WTC11 (cell line): Measurements from ENCODE around the gene IPO9.

Source experiments
- ELF4 ChIP-seq: sonication (generic); formaldehyde crosslinking; IDR thresholded peaks from 2 replicates; pipeline ENCODE4 v1.8.1; 2022; ENCODE audit warnings: low read depth, mild to moderate bottlenecking, moderate library complexity, missing genetic modification reagents
- ESRRA ChIP-seq: sonication (generic); formaldehyde crosslinking; IDR thresholded peaks from 2 replicates; pipeline ENCODE4 v1.8.1; 2022; ENCODE audit warnings: mild to moderate bottlenecking, missing genetic modification reagents, borderline replicate concordance
- JUN ChIP-seq: sonication (generic); formaldehyde crosslinking; IDR thresholded peaks from 2 replicates; pipeline ENCODE4 v1.8.0; 2023; ENCODE audit warnings: mild to moderate bottlenecking, missing genetic modification reagents
- NFATC4 ChIP-seq: fragments of 250-450 bp; sonication (Bioruptor Pico); IDR thresholded peaks from 2 replicates; pipeline ENCODE4 v1.9.0; 2021; ENCODE audit warnings: mild to moderate bottlenecking
- NR3C1 ChIP-seq: sonication (generic); formaldehyde crosslinking; conservative IDR thresholded peaks from 2 replicates; pipeline ENCODE4 v1.8.1; 2023; ENCODE audit warnings: low read depth, mild to moderate bottlenecking, missing genetic modification reagents
- SP1 ChIP-seq: sonication (generic); formaldehyde crosslinking; conservative IDR thresholded peaks from 2 replicates; pipeline ENCODE4 v1.8.1; 2022; ENCODE audit warnings: missing genetic modification reagents
- TF ChIP-seq, protein P1 (sequence below): sonication (generic); formaldehyde crosslinking; IDR thresholded peaks from 2 replicates; pipeline ENCODE4 v1.8.1; 2022; ENCODE audit warnings: low read depth, mild to moderate bottlenecking, moderate library complexity, missing genetic modification reagents, borderline replicate concordance
- TF ChIP-seq, protein P2 (sequence below): sonication (generic); formaldehyde crosslinking; IDR thresholded peaks from 2 replicates; pipeline ENCODE4 v1.8.0; 2022; ENCODE audit warnings: mild to moderate bottlenecking, missing genetic modification reagents
- TF ChIP-seq, protein P3 (sequence below): fragments of 200-600 bp; IDR thresholded peaks from 2 replicates; pipeline ENCODE4 v1.8.0; 2022; ENCODE audit warnings: antibody characterized with exemption
- TF ChIP-seq, protein P4 (sequence below): sonication (generic); formaldehyde crosslinking; conservative IDR thresholded peaks from 2 replicates; pipeline ENCODE4 v1.8.1; 2022; ENCODE audit warnings: mild to moderate bottlenecking, missing genetic modification reagents

DNA sequence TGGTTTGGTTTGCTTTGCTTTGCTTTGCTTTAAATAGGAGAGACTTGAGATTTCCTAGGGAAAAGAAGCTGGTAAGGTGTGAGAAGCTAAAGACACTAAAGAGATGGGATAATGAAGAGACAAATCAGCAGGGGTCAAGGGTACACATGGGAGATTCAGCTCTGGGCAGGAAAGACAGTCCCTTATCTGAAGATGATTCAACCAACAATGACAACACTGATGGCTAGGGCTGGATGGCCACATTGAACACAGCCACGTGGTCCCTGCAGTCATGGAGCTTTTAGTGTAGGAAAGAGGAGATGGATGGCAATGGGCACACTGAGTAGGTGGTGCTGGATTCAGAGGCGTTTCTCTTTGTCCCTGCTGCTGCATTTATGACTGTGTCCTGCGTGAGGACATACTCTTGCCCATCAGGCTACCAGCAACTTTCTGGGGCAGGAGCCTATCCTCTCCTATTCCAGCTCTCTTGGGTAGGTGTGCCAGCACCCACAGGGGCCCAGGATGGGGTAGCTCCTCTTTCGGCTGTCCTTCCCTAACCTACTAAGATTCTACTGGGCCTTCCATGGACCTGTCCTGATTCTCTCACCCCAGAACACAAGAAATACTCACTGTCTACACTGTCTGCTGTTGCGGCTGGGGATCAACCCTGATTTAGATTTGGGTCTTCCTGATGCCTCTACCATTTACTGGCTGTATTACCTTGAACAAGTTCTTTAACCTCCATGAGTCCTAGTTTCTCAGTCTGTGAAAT lies 58.3 kb downstream of the IPO9 start:
- TF ChIP-seq, protein P1, sequence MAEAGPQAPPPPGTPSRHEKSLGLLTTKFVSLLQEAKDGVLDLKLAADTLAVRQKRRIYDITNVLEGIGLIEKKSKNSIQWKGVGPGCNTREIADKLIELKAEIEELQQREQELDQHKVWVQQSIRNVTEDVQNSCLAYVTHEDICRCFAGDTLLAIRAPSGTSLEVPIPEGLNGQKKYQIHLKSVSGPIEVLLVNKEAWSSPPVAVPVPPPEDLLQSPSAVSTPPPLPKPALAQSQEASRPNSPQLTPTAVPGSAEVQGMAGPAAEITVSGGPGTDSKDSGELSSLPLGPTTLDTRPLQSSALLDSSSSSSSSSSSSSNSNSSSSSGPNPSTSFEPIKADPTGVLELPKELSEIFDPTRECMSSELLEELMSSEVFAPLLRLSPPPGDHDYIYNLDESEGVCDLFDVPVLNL = no peak
- no peak for TF ChIP-seq SP1 (CRISPR knock-in tag)
- TF ChIP-seq, protein P2, sequence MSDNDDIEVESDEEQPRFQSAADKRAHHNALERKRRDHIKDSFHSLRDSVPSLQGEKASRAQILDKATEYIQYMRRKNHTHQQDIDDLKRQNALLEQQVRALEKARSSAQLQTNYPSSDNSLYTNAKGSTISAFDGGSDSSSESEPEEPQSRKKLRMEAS (CRISPR knock-in tag) = no peak
- no peak for TF ChIP-seq ESRRA (CRISPR knock-in tag)
- TF ChIP-seq, protein P3, sequence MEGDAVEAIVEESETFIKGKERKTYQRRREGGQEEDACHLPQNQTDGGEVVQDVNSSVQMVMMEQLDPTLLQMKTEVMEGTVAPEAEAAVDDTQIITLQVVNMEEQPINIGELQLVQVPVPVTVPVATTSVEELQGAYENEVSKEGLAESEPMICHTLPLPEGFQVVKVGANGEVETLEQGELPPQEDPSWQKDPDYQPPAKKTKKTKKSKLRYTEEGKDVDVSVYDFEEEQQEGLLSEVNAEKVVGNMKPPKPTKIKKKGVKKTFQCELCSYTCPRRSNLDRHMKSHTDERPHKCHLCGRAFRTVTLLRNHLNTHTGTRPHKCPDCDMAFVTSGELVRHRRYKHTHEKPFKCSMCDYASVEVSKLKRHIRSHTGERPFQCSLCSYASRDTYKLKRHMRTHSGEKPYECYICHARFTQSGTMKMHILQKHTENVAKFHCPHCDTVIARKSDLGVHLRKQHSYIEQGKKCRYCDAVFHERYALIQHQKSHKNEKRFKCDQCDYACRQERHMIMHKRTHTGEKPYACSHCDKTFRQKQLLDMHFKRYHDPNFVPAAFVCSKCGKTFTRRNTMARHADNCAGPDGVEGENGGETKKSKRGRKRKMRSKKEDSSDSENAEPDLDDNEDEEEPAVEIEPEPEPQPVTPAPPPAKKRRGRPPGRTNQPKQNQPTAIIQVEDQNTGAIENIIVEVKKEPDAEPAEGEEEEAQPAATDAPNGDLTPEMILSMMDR = no peak
- TF ChIP-seq ELF4 (CRISPR knock-in tag) = no peak
- no peak for TF ChIP-seq NFATC4 (CRISPR knock-in tag)
- TF ChIP-seq, protein P4, sequence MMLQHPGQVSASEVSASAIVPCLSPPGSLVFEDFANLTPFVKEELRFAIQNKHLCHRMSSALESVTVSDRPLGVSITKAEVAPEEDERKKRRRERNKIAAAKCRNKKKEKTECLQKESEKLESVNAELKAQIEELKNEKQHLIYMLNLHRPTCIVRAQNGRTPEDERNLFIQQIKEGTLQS = no peak
- no peak for TF ChIP-seq NR3C1 (CRISPR knock-in tag)
- TF ChIP-seq JUN = no peak
